Renal pelvis (tissue), 4 donors: ENCODE measurements around the gene SYMPK. TPM values are rescaled to one million over a fixed set of nuclear protein-coding genes. Genes with fewer than 3 reads are reported as not detected.
A peak's percentile ranks its signal among the peaks of the same experiment; 100 is the strongest.
"Not testable (repeated sequence)": the region's sequence is repeated elsewhere in the genome, so short reads cannot be mapped to it uniquely, and the experiment has no call there.

Experiments used
- DNase-seq: peaks from one replicate; pipeline ENCODE4 v3.0.0-alpha.2; 2013
- polyA plus RNA-seq, 3 donors: library from polyadenylated mRNA; unstranded; fragments of 120-200 nt; gene quantifications; one replicate each; pipeline ENCODE4 v1.2.1, GENCODE V29; 2013; ENCODE audit not compliant: insufficient read length in 3 of 3

The SYMPK gene
- polyA plus RNA-seq, 3 donors: 60.4 to 72.1 (median 66.5) TPM

DNA sequence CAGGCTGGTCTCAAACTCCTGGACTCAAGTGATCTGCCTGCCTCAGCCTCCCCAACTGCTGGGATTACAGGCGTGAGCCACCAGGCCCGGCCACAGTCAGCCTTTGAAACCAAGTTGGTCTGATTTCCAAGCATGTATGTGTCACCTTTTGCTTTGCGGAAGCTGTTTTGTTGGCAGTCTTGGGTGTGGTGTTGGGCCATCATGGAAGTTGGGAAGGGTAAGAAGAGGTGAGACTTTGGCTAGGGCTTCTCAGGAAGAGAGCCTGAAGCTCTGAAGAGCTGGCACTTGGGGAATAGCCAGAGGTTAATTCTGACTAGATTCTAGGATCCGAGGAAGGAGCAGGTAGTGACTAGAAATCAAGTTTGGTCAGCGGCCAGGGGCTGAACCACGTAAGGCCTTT is 50.6 kb downstream of the SYMPK start:
- DNase-seq: no peak

DNA sequence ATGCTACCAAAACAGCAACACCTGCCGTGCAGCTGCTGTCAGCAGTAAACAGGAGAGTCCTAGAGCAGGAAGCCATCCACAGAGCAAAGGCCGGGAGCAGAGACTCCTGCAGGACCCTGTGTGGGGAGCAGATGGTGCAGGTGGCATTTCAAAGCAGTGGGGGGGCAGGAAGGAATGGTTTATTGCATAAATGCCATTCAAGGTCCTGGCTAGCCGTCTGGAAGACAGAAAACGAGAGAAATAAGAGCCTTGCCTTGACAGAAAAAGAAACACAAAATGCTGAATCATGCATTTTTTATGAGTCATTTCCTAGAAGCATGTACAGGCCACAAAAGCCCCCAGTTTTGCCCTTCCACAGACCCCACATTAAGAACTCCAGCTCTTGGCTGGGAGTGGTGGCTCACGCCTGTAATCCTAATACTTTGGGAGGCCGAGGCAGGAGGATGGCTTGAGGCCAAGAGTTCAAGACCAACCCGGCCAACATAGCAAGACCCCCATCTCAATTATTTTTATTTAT is 53.2 kb downstream of the SYMPK start:
- no peak for DNase-seq

DNA sequence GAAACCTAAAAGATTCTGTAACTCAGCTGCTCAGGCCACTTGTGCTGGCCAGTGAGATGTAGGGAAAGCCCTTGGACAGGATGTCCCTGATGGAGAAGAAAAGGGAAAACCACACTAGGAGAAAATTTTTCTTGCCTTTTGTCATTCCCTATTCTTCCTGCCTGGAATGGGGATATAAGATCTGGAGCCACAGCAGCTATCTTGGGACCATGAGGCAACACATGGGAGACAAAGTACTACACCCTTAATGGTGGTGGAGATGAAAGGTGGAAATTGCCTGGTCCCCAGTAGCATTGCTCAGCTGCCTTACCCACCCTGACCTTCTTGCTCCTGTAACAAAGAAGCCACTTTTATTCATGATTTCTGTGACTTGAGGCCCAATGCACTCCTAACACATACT is 57.2 kb downstream of the SYMPK start:
- DNase-seq: no peak

DNA sequence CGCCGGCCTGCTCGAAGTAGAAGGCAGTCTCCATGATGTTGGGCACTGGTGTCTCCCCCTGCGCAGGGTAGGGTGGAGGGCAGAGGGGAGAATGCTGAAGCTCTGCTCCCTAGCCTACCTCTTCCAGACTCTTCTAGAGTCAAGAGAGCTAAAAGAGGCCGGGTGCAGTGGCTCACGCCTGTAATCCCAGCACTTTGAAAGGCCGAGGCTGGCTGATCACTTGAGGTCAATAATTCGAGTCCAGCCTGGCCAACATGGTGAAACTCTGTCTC is 58.1 kb downstream of the SYMPK start:
- DNase-seq: no peak

DNA sequence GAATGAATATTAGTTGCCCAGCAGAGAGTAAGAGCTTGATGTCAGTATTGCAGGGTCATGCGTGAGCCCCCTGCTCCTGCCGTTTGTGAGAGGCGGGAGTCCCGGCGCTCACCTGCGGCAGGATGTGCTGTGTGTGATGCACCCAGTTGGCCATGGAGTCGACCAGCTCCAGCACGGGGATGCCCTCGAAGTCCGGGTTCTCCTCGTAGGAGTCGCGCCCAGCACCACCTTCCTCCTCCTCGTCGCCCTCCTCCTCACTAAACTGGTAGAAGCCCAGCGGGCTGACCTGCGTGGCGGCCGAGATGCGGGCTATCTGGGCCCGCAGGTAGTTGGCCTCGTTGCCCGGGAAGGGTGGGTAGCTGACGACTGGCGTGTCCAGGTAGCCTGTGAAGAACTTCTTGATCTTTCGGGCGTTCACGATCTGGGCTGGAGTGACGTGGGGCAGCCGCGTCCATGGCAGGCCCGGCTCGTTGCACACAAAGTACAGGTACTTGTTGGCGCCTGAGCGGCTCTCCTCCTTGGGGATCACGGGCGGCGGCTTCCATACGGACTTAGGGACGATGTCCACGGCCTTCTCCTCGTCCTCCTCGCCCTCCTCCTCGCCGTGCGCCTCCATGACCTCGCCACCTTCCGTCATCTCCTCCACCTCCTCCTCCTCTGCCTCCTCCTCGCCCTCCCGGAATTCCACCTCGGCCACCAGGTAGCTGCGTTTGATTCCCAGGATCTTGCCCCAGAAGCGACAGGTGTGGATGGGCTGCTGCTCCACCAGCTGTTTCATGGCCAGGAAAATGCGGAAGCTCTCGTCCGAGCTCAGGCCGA is 58.6 kb downstream of the SYMPK start:
- no peak for DNase-seq

DNA sequence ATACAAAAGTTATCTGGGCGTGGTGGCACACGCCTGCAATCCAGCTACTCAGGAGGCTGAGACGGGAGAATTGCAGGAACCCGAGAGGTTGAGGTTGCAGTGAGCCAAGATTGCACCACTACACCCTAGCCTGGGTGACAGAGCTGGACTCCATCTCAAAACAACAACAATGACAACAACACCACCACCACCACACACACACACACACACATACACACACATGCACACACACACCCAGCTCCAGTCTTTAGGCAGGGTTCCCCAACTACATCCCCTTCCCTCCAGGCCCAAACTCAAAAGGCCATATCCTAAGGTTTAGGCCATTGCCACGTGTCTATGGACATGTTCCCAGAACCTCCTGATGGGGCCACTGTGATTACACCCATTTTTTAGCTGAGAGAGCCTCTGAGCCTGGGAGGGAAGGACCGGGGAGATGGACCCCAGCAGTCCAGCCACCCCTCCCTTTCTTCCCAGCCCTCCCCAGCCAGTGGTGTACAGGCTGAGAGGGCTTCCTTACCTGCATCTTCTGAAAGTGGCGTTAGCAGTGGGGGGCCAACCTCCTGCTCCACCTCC is 61.3 kb downstream of the SYMPK start:
- DNase-seq: no peak

DNA sequence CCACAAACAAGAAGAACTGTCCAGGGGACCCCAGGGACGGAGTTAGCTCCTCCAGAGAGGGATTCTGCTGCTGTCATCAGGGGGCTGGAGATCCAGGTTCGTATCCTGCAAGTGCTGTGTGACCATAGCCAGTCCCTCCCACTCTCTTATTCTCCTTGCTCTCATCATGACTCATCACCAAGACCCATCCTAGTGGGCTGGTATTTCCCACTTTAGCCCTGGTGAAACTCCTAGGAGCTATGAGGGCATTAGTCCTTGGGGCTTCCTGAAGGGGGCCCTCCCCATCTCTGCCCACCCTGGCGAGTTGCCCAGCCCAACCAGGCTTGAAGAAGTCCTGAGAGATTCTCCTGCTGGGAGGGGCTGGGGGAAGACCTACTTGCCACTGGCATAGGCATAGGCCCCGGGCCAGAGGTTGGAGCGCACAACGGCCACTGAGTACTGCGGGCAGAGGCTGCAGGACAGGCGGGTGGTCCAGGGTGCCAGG is 62.8 kb downstream of the SYMPK start:
- no peak for DNase-seq

DNA sequence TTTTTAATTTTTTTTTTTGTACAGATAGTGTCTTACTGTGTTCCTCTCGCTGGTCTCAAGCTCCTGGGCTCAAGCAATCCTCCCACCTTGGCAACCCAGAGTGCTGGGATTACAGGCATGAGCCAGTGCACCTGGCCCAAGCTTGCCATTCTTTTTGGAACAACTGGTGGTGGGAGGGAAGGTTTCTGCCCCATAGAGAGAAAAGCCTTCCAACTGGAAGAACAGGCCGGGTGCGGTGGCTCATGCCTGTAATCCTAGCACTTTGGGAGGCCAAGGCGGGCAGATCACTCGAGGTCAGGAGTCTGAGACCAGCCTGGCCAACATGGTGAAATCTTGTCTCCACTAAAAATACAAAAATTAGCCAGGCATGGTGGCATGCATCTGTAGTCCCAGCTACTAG is 63.4 kb downstream of the SYMPK start:
- DNase-seq: not testable (repeated sequence)

DNA sequence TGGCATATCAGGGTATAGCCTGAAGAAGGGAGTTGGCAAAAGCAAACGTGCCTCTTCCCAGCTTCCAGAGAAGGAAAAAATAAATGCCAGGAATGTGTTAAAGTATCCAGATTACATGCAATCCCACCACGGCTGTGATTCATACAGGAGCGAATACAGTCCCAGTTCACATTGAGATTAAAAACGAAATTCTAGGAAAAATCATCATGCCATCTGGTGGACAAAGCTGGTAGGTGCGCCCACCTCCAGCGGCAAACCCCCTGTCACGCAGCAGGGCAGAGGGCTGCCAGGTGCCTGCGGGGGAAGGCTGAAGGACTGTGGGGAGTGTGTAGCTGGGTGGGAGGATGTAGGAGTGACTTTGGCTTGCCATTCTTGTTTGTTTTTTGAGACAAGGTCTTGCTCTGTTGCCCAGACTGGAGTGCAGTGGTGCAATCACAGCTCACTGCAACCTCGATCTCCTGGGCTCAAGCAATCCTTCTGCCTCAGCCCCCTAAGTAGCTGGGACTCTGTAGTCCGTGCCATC is 63.9 kb downstream of the SYMPK start:
- peak; percentile 86 for DNase-seq

DNA sequence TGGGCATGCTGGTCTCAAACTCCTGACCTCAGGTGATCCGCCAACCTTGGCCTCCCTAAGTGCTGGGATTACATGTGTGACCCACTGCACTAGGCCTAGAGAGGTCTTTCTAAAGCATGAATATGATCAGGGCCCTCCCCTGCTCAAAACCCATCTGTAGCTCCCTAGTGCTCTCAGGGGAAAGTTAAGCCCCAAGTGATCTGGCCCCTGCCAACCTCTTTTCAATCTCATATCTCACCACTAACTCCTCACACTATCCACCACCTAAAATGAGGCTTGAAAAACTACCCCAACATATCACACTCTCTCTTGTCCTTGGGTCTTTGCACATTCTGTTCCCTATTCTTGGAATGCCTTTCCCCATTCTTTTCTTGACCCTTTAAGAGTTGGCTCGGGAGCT is 68.3 kb downstream of the SYMPK start:
- DNase-seq: no peak

DNA sequence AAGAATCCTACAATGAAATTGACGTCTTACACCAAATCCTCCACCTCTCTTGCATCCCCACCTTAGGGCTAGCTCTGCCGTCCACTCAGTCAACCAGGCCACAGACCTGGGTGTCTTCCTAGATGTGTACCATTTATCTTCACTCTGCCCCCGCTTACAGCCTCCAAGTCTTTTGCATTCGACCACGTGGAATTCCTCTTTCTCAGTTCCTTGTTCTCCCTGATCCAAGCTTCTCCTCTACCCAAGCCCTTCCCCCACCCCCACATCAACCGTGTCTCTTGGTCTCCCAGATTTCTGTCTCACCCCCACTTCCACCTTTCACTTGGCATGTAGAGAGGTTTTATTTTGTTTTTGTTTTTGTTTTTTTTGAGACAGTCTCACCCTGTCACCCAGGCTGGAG is 69.1 kb downstream of the SYMPK start:
- no peak for DNase-seq

DNA sequence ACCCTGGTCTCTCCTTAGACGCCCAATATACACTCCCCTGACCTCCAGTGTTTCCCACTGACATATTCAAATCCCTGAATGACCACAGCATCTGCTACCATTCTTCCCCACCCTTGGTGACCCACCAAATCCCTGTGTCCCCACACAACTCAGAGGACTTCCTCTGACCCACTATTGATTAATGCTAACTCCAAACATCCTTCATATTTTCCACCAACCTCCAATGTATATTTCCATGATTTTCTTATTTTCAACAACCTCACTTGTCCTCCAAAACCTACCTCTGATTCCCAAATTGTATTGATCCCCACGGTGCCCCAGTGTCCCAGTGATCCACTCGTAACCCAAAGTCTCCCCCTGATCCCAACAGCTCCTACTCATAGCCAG is 69.8 kb downstream of the SYMPK start:
- DNase-seq: no peak

DNA sequence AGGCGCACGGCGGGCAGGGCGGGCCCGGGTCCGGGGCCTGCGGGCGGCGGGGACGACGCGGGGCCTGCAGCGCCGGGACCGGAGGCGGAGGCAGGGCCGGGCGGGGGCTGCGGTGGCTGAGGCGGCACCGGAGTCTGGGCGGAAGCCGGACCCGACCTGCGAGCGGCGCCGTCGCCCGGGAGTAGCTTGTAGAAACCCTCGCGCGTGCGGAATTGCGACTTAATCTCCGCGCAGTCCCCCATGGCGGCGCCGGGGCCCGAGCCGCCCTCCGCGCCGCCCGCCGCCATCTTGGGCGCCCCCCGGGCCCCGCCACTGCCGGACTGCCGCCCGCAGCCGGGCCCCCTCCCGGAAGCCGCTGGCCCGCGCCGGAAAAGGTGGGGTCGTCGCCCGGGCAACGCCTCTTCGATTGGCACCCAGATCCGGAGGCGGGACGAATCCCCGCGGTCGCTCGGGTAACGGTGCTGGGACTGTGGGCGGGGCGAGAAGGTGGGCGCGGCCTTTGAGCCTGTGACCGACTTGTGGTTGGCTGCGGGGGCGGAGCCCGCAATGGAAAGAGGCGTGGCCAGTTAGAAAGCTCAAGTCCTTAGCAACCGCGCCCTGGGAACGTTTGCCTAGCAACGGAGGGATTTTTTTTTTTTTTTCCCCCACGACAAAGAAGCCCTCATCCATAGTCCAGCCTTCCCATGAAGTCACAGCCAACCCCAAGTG is 70.3 kb downstream of the SYMPK start, which contains the start of gene DMWD:
DMWD (minus strand) TSS at position 376 of the 708 bp plus-strand sequence; CDS start at position 287, 89 bp downstream.
- DNase-seq: peak; percentile 99

DNA sequence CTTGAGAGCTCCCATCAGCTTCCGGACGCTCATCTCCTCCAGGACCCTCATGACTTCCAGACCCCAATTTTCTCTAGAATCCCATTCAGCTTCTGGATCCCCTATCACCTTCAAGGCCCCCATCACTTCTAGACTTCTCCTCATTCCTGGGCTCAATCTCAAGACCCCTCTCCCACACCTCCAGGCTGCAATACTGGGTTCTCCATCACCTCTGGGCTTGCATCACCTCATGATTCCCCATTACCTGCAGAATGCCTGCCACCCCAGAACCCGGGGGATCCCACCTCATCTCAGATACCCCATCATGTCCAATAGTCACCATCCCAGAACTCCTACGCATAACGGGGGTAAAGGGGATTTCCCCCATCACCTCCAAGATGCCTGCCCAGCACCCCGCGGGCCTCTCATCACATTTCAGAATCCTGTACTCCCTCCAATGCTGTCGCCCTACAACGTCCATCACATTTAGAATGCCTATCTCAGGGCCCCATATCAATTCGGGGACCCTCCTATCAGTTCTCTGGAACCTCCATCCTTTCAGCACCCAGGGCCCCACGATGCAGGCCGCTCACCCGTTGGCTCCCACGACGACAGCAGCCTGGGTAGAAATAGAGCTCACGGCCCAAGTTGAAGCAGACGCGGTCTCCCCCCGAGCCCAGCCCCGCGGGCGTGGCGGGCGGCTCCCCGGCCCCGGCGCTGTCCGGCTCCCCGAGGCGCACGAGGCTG is 71.0 kb downstream of the SYMPK start:
- DNase-seq: no peak

DNA sequence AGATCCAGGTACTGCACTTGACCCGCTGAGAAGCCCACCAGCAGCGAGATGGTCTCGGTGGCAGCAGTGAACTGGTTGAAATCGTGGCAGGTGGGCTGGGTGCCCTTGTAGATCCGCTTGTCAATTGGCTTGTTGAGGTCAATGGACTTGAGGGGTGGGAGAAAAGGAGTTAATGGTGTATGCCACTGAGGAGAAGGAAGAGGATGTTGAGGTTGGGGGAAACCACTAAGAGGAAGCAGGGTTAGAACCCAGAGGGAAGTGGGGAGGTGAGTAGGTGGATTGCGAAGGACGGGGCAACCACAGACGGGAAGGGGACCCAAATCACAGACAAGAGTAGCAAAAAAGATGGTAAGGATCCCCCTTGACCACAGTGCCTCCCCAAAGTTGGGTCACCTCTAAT is 72.0 kb downstream of the SYMPK start:
- no peak for DNase-seq

DNA sequence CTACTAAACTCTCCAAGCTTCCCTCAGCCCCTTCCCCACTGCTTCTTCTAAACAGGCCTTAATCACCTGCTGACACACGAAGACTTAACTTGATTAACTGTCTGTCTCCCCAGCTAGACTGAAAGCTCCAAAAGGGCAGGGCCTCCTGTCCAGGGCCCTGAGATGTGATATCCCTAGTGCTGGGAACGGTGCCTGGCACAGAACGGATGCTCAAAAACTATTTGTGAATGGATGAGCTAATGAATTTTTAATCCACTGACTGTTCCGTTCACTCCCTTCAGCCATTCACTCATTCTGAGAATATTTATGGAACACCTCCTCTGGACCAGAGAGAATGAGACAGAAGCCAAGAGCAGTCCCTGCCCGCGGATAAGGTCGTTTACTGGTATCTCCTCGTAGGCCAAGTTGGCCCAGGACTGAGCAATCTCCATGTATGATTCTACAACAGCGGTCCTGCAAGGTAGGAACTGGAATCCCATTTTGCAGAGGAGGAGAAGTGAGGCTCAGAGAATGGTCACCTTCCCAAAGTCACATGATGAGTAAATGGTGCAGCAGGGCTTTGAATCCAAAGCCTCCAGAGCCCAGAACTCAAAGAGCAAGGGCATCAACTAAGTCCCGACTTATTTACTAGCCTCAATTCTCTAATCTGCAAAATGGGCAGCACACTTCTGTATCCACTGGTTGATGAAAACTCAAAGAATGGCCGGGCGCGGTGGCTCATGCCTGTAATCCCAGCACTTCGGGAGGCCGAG is 73.7 kb downstream of the SYMPK start:
- DNase-seq: no peak

DNA sequence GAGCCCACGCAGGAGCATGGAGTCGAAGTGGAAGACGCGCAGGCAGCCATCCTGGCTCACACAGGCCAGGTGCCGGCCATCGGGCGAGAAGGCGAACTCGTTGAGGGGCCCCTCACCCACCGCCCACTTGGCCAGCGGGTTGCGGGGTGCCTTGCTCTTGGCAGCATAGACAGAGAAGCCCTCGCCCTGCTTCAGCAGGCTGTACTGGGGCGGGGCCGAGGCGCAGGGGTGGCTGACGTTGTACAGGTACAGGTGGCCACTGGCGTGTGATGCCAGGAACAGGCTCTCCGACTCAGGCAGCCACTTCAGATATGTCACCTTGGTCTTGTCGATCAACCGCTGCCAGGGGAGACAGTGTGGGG is 76.4 kb downstream of the SYMPK start:
- DNase-seq: no peak

DNA sequence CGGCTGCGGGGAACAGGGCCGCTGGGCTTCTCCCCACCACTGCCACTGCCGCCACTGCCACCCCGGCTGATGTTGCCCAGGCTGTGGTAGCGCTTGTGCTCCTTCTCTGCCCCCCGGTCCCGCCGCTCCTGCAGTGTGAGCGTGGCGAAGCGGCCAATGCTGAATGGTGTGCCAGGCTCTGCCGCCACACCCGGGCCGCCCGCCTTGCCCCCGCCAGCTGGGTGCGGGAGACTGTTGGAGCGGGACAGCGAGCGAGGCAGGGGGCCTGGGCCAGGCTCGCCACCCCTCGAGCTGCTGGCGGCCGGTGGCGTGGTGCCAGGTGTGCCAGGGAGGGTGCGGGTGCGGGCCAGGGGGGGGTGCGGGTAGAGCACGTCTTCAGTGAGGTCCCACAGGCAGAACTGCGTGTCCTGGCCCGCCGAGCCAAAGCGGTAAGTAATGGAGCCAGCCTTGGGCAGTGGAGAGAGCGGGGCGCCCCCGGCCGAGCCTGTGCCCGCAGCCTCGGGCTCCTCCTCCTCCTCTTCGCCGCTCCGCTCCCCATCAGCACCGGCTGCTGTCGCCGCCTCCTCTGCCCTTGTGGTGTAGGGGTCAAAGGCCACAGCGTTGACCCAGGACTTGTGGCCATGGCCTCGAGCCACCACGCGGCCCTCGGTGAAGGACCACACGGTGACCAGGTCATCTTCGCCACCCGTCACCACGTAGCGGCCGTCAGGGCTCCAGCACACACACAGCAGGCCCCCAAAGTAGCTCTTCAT is 77.0 kb downstream of the SYMPK start:
- DNase-seq: no peak

DNA sequence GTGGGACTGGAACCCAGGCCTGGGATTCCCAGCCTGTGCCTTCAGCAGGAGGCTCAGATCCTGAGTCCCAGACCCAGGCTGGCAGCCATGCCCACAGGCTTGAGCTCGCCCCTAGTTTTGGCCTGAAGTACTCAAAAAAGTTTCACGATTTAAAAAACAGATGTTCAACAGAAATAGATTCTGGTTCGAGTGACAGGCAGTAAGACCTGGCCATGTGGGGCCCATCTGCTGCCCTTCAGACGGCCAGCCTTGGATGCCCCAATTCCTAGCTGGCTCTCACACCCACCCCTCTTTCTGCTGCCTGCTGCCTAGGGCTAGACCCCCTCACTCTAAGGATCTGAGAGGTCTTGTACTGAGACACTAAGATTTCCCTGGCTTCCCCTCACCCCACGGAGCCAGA is 77.8 kb downstream of the SYMPK start:
- DNase-seq: no peak

DNA sequence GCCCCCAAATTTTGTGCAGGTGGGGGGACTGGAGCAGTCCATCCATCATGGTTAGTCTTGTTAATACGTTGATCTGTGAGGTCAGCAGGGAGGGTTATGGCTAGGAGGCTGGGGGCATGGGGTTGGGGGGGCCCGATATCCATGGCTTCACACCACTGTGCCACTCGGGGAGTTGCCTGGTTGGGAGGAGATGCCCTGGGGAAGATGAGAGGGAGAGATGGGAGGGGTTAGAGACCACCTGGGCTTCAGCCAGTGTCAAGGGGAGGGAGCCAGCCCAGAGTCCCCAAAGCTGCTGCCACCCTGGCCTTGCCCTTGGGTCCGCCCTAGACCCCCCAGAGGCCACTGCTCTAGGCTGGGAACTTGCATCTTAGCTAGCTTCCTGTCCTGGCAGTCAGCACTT is 78.9 kb downstream of the SYMPK start:
- DNase-seq: no peak
